Omental fat pad (tissue), 4 donors: ENCODE results near the gene ERMN. TPM values are rescaled to one million over a fixed set of nuclear protein-coding genes. Genes with fewer than 3 reads are reported as not detected.
"Not testable (repeated sequence)": the region's sequence is repeated elsewhere in the genome, so short reads cannot be mapped to it uniquely, and the experiment has no call there.

Source experiments
- ATAC-seq: fragments of 150-250 bp; one replicate; pipeline ENCODE4 v1.9.1; 2016; ENCODE audit warnings: mild to moderate bottlenecking, moderate library complexity; ENCODE audit not compliant: low FRiP score
- DNase-seq: peaks from one replicate; pipeline ENCODE4 v3.0.0-alpha.2; 2019; ENCODE audit warnings: low spot score
- CTCF ChIP-seq, 3 donors: fragments of 450-650 bp; IDR thresholded peaks; one replicate each; pipeline ENCODE4 v1.5.1; 2016 to 2017; ENCODE audit warnings: antibody characterized with exemption in 3 of 3, mild to moderate bottlenecking in 3 of 3, moderate library complexity in 2 of 3
- total RNA-seq, 4 donors: library from RNA; depleted of rRNA; stranded (reverse); fragments of >200 nt; gene quantifications; one replicate each; pipeline ENCODE4 v1.1.0, GENCODE V29; 2016

Gene ERMN
- total RNA-seq: 1 to 10 TPM in 3 of 4 donors, under 1 TPM in 1; 0.50 to 1.8 (median 1.4) TPM

GRCh38 chr2:157325786-157326185, at the start of gene ERMN:
Gene ERMN (minus strand): TSS chr2:157325824. CDS start chr2:157325642, 182 bp downstream.
- no peak for DNase-seq
- TF ChIP-seq CTCF (IDR thresholded peaks at IDR 0.05): no peak
- no peak for ATAC-seq

- no peak for ATAC-seq
- DNase-seq: no peak
- no peak for TF ChIP-seq CTCF (IDR thresholded peaks at IDR 0.05)
These were observed 49.8 kb upstream of the ERMN start for GRCh38 chr2:157375384-157375783.

- ATAC-seq, DNase-seq: not testable (repeated sequence)
These were observed 42.9 kb upstream of the ERMN start for GRCh38 chr2:157368508-157368907.

- no peak for TF ChIP-seq CTCF (IDR thresholded peaks at IDR 0.05)
- no peak for ATAC-seq
- DNase-seq: no peak
These were observed 42.1 kb upstream of the ERMN start for GRCh38 chr2:157367704-157368103.

GRCh38 chr2:157364257-157364974, 38.8 kb upstream of the ERMN start:
- no peak for TF ChIP-seq CTCF (IDR thresholded peaks at IDR 0.05)
- DNase-seq: no peak
- no peak for ATAC-seq

GRCh38 chr2:157363612-157364101, 38.0 kb upstream of the ERMN start:
- no peak for TF ChIP-seq CTCF (IDR thresholded peaks at IDR 0.05)

GRCh38 chr2:157362627-157363026, 37.0 kb upstream of the ERMN start:
- DNase-seq (no peak), ATAC-seq (no peak)
- no peak for TF ChIP-seq CTCF (IDR thresholded peaks at IDR 0.05)

More at GRCh38 chr2:157363612-157364101, 38.0 kb upstream of the ERMN start:
- DNase-seq (no peak), ATAC-seq (no peak)
